ENCODE results near the gene ZNF280B. TPM values are rescaled to one million over a fixed set of nuclear protein-coding genes. Genes with fewer than 3 reads are reported as not detected.

Gene ZNF280B
- total and polyA plus RNA-seq, 9 of the 15 experiments (the other 6 are each of a cell fraction or from before 2014, with no cell fraction given): 7.7 to 29.9 (median 20.0) TPM

- TF ChIP-seq ZKSCAN3 (CRISPR knock-in tag; IDR thresholded peaks at IDR 0.05) (peak; percentile 40; the same call in 1 of the 2 replicates), ZFP91 (CRISPR knock-in tag; IDR thresholded peaks at IDR 0.05) (0 out of 2 replicates have a peak, but pooled peaks have one; percentile 25), TAF7 (tag; IDR thresholded peaks at IDR 0.05) (0 out of 2 replicates have a peak, but pooled peaks have one; percentile 12), HBP1 (CRISPR knock-in tag; IDR thresholded peaks at IDR 0.05) (0 out of 2 replicates have a peak, but pooled peaks have one; percentile 28), NFIX (CRISPR knock-in tag; IDR thresholded peaks at IDR 0.05; ENCODE audit: low read depth) (0 out of 2 replicates have a peak, but pooled peaks have one; percentile 32), GMEB1 (CRISPR knock-in tag; IDR thresholded peaks at IDR 0.05) (0 out of 2 replicates have a peak, but pooled peaks have one; percentile 15), CBX1 (IDR thresholded peaks at IDR 0.05; ENCODE audit: low read depth) (0 out of 2 replicates have a peak, but pooled peaks have one; percentile 21), TCF15 (CRISPR knock-in tag; IDR thresholded peaks at IDR 0.05) (0 out of 2 replicates have a peak, but pooled peaks have one; percentile 50)
Measured at GRCh38 chr22:22444007-22444589, 64.4 kb downstream of the ZNF280B start (continued).

Data from K562 (cell line).